SK-N-SH treated with all-trans-retinoic acid at 6 μM for 48 hours (cell line): Measurements from ENCODE around the gene ANGPT4.
A peak's percentile ranks its signal among the peaks of the same experiment; 100 is the strongest.

Source experiments
- ATAC-seq: fragments of 200-7000 bp; cut with Tn5 transposase; 3 replicates; pipeline ENCODE4 v1.9.1; 2020; ENCODE audit warnings: mild to moderate bottlenecking, moderate library complexity
- ARNTL ChIP-seq: fragments of 450-650 bp; formaldehyde crosslinking; IDR thresholded peaks from 2 replicates; pipeline ENCODE4 v1.5.0; 2020; ENCODE audit warnings: low read depth, mild to moderate bottlenecking, moderate library complexity, borderline replicate concordance
- BACH2 ChIP-seq: fragments of 250-450 bp; sonication (Bioruptor Pico); IDR thresholded peaks from 2 replicates; pipeline ENCODE4 v1.9.0; 2021; ENCODE audit warnings: mild to moderate bottlenecking, borderline replicate concordance
- CREB5 ChIP-seq: fragments of 250-450 bp; sonication (Bioruptor Pico); IDR thresholded peaks from 2 replicates; pipeline ENCODE4 v1.5.1; 2020; ENCODE audit warnings: low read depth, mild to moderate bottlenecking, moderate library complexity
- CSDC2 ChIP-seq: fragments of 250-450 bp; sonication (Bioruptor Pico); IDR thresholded peaks from 2 replicates; pipeline ENCODE4 v1.5.0; 2020; ENCODE audit warnings: mild to moderate bottlenecking, moderate library complexity
- CSRNP3 ChIP-seq: fragments of 250-450 bp; sonication (Bioruptor Pico); IDR thresholded peaks from 2 replicates; pipeline ENCODE4 v1.5.1; 2021; ENCODE audit warnings: mild to moderate bottlenecking, moderate library complexity
- ESRRG ChIP-seq: fragments of 250-450 bp; sonication (Bioruptor Pico); IDR thresholded peaks from 2 replicates; pipeline ENCODE4 v1.6.1; 2021; ENCODE audit warnings: mild to moderate bottlenecking
- GLIS3 ChIP-seq: fragments of 250-450 bp; sonication (Bioruptor Pico); IDR thresholded peaks from 2 replicates; pipeline ENCODE4 v1.5.0; 2020; ENCODE audit warnings: mild to moderate bottlenecking, moderate library complexity
- ISL1 ChIP-seq: fragments of 250-450 bp; sonication (Bioruptor Pico); IDR thresholded peaks from 2 replicates; pipeline ENCODE4 v2.1.2; 2022; ENCODE audit warnings: mild to moderate bottlenecking, moderate library complexity
- OSR1 ChIP-seq: fragments of 250-450 bp; sonication (Bioruptor Pico); IDR thresholded peaks from 2 replicates; pipeline ENCODE4 v1.8.0; 2022; ENCODE audit warnings: moderate library complexity, mild to moderate bottlenecking, inconsistent platforms
- PATZ1 ChIP-seq: fragments of 250-450 bp; sonication (Bioruptor Pico); IDR thresholded peaks from 2 replicates; pipeline ENCODE4 v1.8.0; 2020; ENCODE audit warnings: mild to moderate bottlenecking, moderate library complexity, borderline replicate concordance
- POU6F1 ChIP-seq: fragments of 250-450 bp; sonication (Bioruptor Pico); IDR thresholded peaks from 2 replicates; pipeline ENCODE4 v1.8.0; 2021; ENCODE audit warnings: low read depth, mild to moderate bottlenecking, moderate library complexity, borderline replicate concordance
- PPARA ChIP-seq: fragments of 250-450 bp; sonication (Bioruptor Pico); IDR thresholded peaks from 2 replicates; pipeline ENCODE4 v1.5.0; 2020; ENCODE audit warnings: mild to moderate bottlenecking, borderline replicate concordance
- RARB ChIP-seq: fragments of 250-450 bp; sonication (Bioruptor Pico); IDR thresholded peaks from 2 replicates; pipeline ENCODE4 v1.8.0; 2021; ENCODE audit warnings: mild to moderate bottlenecking, moderate library complexity
- SNAI2 ChIP-seq: fragments of 250-450 bp; sonication (Bioruptor Pico); IDR thresholded peaks from 2 replicates; pipeline ENCODE4 v1.5.0; 2020; ENCODE audit warnings: mild to moderate bottlenecking, moderate library complexity
- TCF4 ChIP-seq: fragments of 250-450 bp; sonication (Bioruptor Pico); IDR thresholded peaks from 2 replicates; pipeline ENCODE4 v1.8.0; 2021; ENCODE audit warnings: mild to moderate bottlenecking, moderate library complexity, borderline replicate concordance
- TOX ChIP-seq: fragments of 250-450 bp; sonication (Bioruptor Pico); IDR thresholded peaks from 2 replicates; pipeline ENCODE4 v1.8.0; 2021; ENCODE audit warnings: mild to moderate bottlenecking, moderate library complexity, borderline replicate concordance
- TSHZ2 ChIP-seq: fragments of 250-450 bp; sonication (Bioruptor Pico); IDR thresholded peaks from 2 replicates; pipeline ENCODE4 v1.5.0; 2020; ENCODE audit warnings: mild to moderate bottlenecking, moderate library complexity
- ZC3H10 ChIP-seq: fragments of 250-450 bp; sonication (Bioruptor Pico); IDR thresholded peaks from 2 replicates; pipeline ENCODE4 v1.5.1; 2021; ENCODE audit warnings: mild to moderate bottlenecking, moderate library complexity
- ZFP3 ChIP-seq: fragments of 250-450 bp; sonication (Bioruptor Pico); IDR thresholded peaks from 2 replicates; pipeline ENCODE4 v1.5.0; 2020; ENCODE audit warnings: mild to moderate bottlenecking, moderate library complexity
- ZFP30 ChIP-seq: fragments of 450-650 bp; formaldehyde crosslinking; IDR thresholded peaks from 2 replicates; pipeline ENCODE4 v1.5.0; 2022; ENCODE audit warnings: mild to moderate bottlenecking, moderate library complexity
- ZNF565 ChIP-seq: fragments of 450-650 bp; formaldehyde crosslinking; conservative IDR thresholded peaks from 2 replicates; pipeline ENCODE4 v1.5.0; 2020; ENCODE audit warnings: low read depth, mild to moderate bottlenecking, moderate library complexity
- ZNF70 ChIP-seq: fragments of 450-650 bp; formaldehyde crosslinking; IDR thresholded peaks from 2 replicates; pipeline ENCODE4 v1.5.0; 2020; ENCODE audit warnings: mild to moderate bottlenecking, moderate library complexity
- ZNF8 ChIP-seq: fragments of 450-650 bp; formaldehyde crosslinking; IDR thresholded peaks from 2 replicates; pipeline ENCODE4 v1.5.0; 2020; ENCODE audit warnings: mild to moderate bottlenecking, moderate library complexity

ANGPT4 gene

GRCh38 chr20:836190-836589 is 79.9 kb downstream of the ANGPT4 start:
- TF ChIP-seq OSR1 (CRISPR knock-in tag) (no peak), CSRNP3 (no peak), ESRRG (CRISPR knock-in tag) (no peak), ZNF70 (no peak), ZC3H10 (no peak), ZNF565 (no peak), ZNF8 (no peak), ISL1 (CRISPR knock-in tag) (no peak), POU6F1 (CRISPR knock-in tag) (no peak), CSDC2 (CRISPR knock-in tag) (no peak), PPARA (CRISPR knock-in tag) (no peak), ZFP3 (CRISPR knock-in tag) (no peak), GLIS3 (CRISPR knock-in tag) (no peak), TSHZ2 (CRISPR knock-in tag) (no peak)
- TF ChIP-seq, all 23 proteins: peak for 0
- no peak for ATAC-seq

GRCh38 chr20:835608-836045 is 80.5 kb downstream of the ANGPT4 start:
- no peak for ATAC-seq
- TF ChIP-seq TSHZ2 (CRISPR knock-in tag) (no peak), ARNTL (CRISPR knock-in tag) (no peak), ZNF8 (no peak), TOX (CRISPR knock-in tag) (no peak), PPARA (CRISPR knock-in tag) (no peak), RARB (no peak), ZFP3 (CRISPR knock-in tag) (no peak), CREB5 (CRISPR knock-in tag) (no peak)

- TF ChIP-seq BACH2 = no peak
- TF ChIP-seq TCF4 (CRISPR knock-in tag) = no peak
- no peak for TF ChIP-seq CREB5 (CRISPR knock-in tag)
- no peak for TF ChIP-seq ZFP3 (CRISPR knock-in tag)
- no peak for TF ChIP-seq ZFP30
- TF ChIP-seq PPARA (CRISPR knock-in tag) = no peak
- no peak for TF ChIP-seq PATZ1 (CRISPR knock-in tag)
- TF ChIP-seq TOX (CRISPR knock-in tag) = no peak
- no peak for TF ChIP-seq SNAI2 (CRISPR knock-in tag)
- no peak for TF ChIP-seq ISL1 (CRISPR knock-in tag)
- TF ChIP-seq RARB = no peak
- TF ChIP-seq ARNTL (CRISPR knock-in tag) = no peak
- TF ChIP-seq ZNF565 = no peak
- TF ChIP-seq ZC3H10 = no peak
- TF ChIP-seq, all 23 proteins: peak for 0
- peak; percentile 55 for ATAC-seq
Observed at GRCh38 chr20:834151-834746, 81.9 kb downstream of the ANGPT4 start.
